GM12865 (cell line): ENCODE results near the gene PHACTR4.

Experiments
- DNase-seq: peaks from one replicate; pipeline ENCODE4 v3.0.0; 2010; ENCODE audit warnings: low read depth
- H3K4me3 ChIP-seq: 2 replicates; pipeline ENCODE4 v1.5.1; 2011; ENCODE audit warnings: mild to moderate bottlenecking, low read depth, low read length, control low read depth
- CTCF ChIP-seq: IDR thresholded peaks from 2 replicates; pipeline ENCODE4 v1.5.1; 2011; ENCODE audit warnings: low read length, control low read depth, low read depth, inconsistent platforms; ENCODE audit not compliant: insufficient read depth; ENCODE audit errors: missing control alignments

PHACTR4 gene

GRCh38 chr1:28436211-28436769, 66.8 kb downstream of the PHACTR4 start:
- H3K4me3 ChIP-seq: no peak overlapping the region
- no peak for DNase-seq
- no peak for TF ChIP-seq CTCF

DNA sequence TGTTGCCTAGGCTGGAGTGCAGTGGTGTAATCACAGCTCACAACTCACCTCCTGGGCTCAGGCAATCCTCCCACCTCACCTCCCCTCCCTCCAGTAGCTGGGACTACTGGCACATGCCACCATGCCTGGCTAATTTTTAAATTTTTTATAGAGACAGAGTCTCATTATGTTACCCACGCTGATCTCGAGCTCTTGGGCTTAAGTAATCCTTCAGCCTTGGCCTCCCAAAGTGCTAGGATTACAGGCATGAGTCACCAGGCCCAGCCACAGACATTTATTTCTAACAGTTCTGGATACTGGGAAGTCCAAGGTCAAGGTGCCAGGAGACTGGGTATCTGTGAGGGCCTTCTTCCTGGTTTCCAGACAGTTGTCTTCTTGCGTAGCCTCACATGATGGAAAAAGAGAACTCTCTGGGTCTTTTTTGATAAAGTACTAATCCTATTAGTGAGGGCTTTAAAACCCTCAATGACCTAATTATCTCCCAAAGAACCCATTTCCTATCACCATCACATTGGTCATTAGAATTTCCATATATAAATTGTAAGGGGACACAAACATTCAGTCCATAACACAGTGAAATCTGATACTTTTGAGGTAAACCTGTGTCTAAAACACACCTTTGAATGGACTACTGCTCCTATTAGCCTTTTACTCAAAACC, 67.9 kb downstream of the PHACTR4 start:
- no peak for TF ChIP-seq CTCF
- DNase-seq: no peak
- no peak overlapping the region for H3K4me3 ChIP-seq

DNA sequence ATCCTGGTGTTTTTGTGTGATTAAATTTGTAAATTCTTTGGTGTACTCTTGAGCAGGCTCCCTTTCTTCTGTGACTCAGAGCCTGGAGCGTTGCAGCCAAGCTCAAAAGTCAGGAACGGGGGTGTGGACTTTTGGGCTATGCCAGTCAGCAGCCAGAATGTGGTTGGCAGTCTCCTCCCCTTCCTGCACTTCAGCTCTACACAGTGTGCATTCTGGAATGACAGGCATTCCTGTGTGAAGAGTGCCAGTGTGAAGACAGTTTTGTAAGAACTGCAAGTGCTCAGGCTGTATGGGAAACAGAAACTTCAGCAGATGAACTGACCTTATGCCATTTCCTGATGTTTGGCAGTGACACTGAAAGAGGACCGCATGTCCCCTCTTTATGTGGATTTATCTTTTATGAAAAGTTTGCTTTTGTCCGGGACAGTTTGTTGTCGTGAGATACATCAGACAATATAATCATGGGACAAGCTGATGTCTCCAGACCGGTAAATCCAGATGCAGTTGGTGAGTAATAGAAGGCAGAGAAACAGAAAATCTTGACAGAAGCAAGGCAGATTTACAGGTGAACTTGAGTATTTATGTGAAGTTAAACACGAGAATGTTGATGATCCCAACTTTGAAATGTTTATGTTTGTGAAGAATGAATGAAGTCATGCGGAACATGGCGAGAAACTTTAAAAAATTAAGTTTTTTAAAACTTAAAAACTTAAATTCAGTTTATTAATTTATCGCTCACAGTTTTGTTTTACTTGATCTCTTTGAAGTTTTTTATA, 68.6 kb downstream of the PHACTR4 start:
- H3K4me3 ChIP-seq: no peak overlapping the region
- DNase-seq: peak; percentile 18
- TF ChIP-seq CTCF: no peak

- no peak for DNase-seq
- no peak overlapping the region for H3K4me3 ChIP-seq
- no peak for TF ChIP-seq CTCF
Measured at GRCh38 chr1:28439320-28439719, 69.8 kb downstream of the PHACTR4 start.

- no peak overlapping the region for H3K4me3 ChIP-seq
- DNase-seq: no peak
- TF ChIP-seq CTCF: no peak
Measured at GRCh38 chr1:28441674-28442073, 72.1 kb downstream of the PHACTR4 start.

DNA sequence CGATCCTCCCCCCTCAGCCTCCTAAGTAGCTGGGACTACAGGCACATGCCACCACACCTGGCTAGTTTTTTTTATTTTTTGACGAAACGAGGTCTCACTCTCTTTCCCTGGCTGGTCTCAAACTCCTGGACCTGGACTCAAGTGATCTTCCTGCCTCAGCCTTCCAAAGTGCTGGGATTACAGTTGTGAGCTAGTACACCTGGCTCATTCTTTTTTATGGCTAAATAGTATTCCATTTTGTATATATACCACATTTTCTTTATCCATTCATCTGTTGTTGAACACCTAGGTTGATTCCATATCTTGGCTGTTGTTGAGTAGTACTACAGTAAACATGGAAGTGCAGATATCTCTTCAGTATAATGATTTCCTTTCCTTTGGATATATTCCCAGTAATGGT, 74.0 kb downstream of the PHACTR4 start:
- H3K4me3 ChIP-seq: no peak overlapping the region
- no peak for DNase-seq
- no peak for TF ChIP-seq CTCF
